HepG2 (cell line): Measurements from ENCODE around the gene YBX2. TPM values are rescaled to one million over a fixed set of nuclear protein-coding genes. Genes with fewer than 3 reads are reported as not detected.

Experiments
- AHDC1 ChIP-seq: sonication (generic); formaldehyde crosslinking; IDR thresholded peaks from 2 replicates; pipeline ENCODE4 v1.5.1; 2020; ENCODE audit warnings: mild to moderate bottlenecking, missing genetic modification reagents, borderline replicate concordance
- FLYWCH1 ChIP-seq: sonication (generic); formaldehyde crosslinking; IDR thresholded peaks from 2 replicates; pipeline ENCODE4 v1.8.1; 2023; ENCODE audit warnings: mild to moderate bottlenecking, missing genetic modification reagents
- KDM1A ChIP-seq: IDR thresholded peaks from 2 replicates; pipeline ENCODE4 v1.6.1; 2016; ENCODE audit warnings: missing compliant biosample characterization
- MAX ChIP-seq: IDR thresholded peaks from 2 replicates; pipeline ENCODE4 v1.6.1; 2012; ENCODE audit warnings: inconsistent platforms
- RAD21 ChIP-seq: fragments of 450-650 bp; formaldehyde crosslinking; IDR thresholded peaks from 2 replicates; pipeline ENCODE4 v1.5.0; 2020; ENCODE audit warnings: mild to moderate bottlenecking
- RBAK ChIP-seq: sonication (generic); formaldehyde crosslinking; IDR thresholded peaks from 2 replicates; pipeline ENCODE4 v1.5.1; 2020; ENCODE audit warnings: mild to moderate bottlenecking, missing genetic modification reagents
- SATB2 ChIP-seq: sonication (generic); formaldehyde crosslinking; IDR thresholded peaks from 2 replicates; pipeline ENCODE4 v1.5.0; 2020; ENCODE audit warnings: missing genetic modification reagents
- SKI ChIP-seq: fragments of 450-650 bp; IDR thresholded peaks from one replicate; pipeline ENCODE4 v1.6.1; 2018; ENCODE audit warnings: mild to moderate bottlenecking; ENCODE audit not compliant: partially characterized antibody
- STAG1 ChIP-seq: sonication (generic); formaldehyde crosslinking; IDR thresholded peaks from 2 replicates; pipeline ENCODE4 v1.4.0; 2020; ENCODE audit warnings: missing genetic modification reagents
- ZNF121 ChIP-seq: sonication (generic); formaldehyde crosslinking; IDR thresholded peaks from 2 replicates; pipeline ENCODE4 v1.5.0; 2020; ENCODE audit warnings: mild to moderate bottlenecking, missing genetic modification reagents
- ZNF331 ChIP-seq: sonication (generic); formaldehyde crosslinking; IDR thresholded peaks from 2 replicates; pipeline ENCODE4 v1.4.0; 2020; ENCODE audit warnings: missing genetic modification reagents
- ZNF503 ChIP-seq: sonication (generic); formaldehyde crosslinking; IDR thresholded peaks from 2 replicates; pipeline ENCODE4 v1.4.0; 2020; ENCODE audit warnings: missing genetic modification reagents
- ZNF687 ChIP-seq: sonication (generic); formaldehyde crosslinking; IDR thresholded peaks from 2 replicates; pipeline ENCODE4 v1.5.1; 2020; ENCODE audit warnings: mild to moderate bottlenecking, missing genetic modification reagents, moderate library complexity
- ZNF747 ChIP-seq: sonication (generic); formaldehyde crosslinking; IDR thresholded peaks from 2 replicates; pipeline ENCODE4 v1.8.1; 2023; ENCODE audit warnings: missing genetic modification reagents, mild to moderate bottlenecking, borderline replicate concordance
- ZNF788 ChIP-seq: sonication (generic); formaldehyde crosslinking; IDR thresholded peaks from 2 replicates; pipeline ENCODE4 v1.5.0; 2020; ENCODE audit warnings: mild to moderate bottlenecking, missing genetic modification reagents, borderline replicate concordance
- ZSCAN29 ChIP-seq: sonication (generic); formaldehyde crosslinking; conservative IDR thresholded peaks from 2 replicates; pipeline ENCODE4 v1.4.0; 2020; ENCODE audit warnings: mild to moderate bottlenecking, missing genetic modification reagents
- polyA plus RNA-seq, 8 experiments: library from polyadenylated mRNA; depleted of rRNA in 3 of 8; stranded (reverse) in 7 of 8; unstranded in 1 of 8; fragments of >200 nt; fragmentation: Illumina TruSeq in 4 of 8; extraction: Trizol in 4 of 8; gene quantifications; 2 replicates each; pipeline versions ENCODE4 v1.2.1 to v1.2.3, GENCODE V29; 2011 to 2016; ENCODE audit warnings: low read depth in 4 of 8, missing spikeins in 1 of 8, mixed read lengths in 1 of 8; ENCODE audit not compliant: insufficient read depth in 1 of 8
- total RNA-seq, 5 experiments: library from RNA; depleted of rRNA; stranded (reverse); fragments of >200 nt; fragmentation: Illumina TruSeq; extraction: Trizol; gene quantifications; 2 replicates each; pipeline ENCODE4 v1.2.3, GENCODE V29; 2016; ENCODE audit warnings: low read depth in 1 of 5

Gene YBX2
- total and polyA plus RNA-seq, 2 of the 13 experiments (the other 11 are each of a cell fraction or from before 2014, with no cell fraction given) = 0.12 to 0.22 TPM

- TF ChIP-seq AHDC1 (CRISPR knock-in tag) = peak; percentile 33; the same call in 1 of the 2 replicates
- no peak for TF ChIP-seq FLYWCH1 (CRISPR knock-in tag)
- TF ChIP-seq ZNF788 (CRISPR knock-in tag) = peak; percentile 68; the same call in 1 of the 2 replicates
- no peak for TF ChIP-seq RBAK (CRISPR knock-in tag)
- TF ChIP-seq KDM1A = no peak
- no peak for TF ChIP-seq STAG1 (CRISPR knock-in tag)
- no peak for TF ChIP-seq SKI
- TF ChIP-seq ZSCAN29 = no peak
- TF ChIP-seq ZNF687 (CRISPR knock-in tag) = peak; percentile 76
- TF ChIP-seq ZNF331 (CRISPR knock-in tag) = no peak
- TF ChIP-seq SATB2 (CRISPR knock-in tag) = no peak
- TF ChIP-seq ZNF747 = peak; percentile 82
- no peak for TF ChIP-seq ZNF121 (CRISPR knock-in tag)
- TF ChIP-seq ZNF503 = no peak
- TF ChIP-seq MAX = peak; percentile 44
- TF ChIP-seq RAD21 (CRISPR knock-in tag) = 0 out of 2 replicates have a peak, but pooled peaks have one; percentile 46
Observed at GRCh38 chr17:7241783-7242716, 52.4 kb downstream of the YBX2 start, which contains the start of gene GABARAP (continued).
